ENCODE data around the gene TAGLN.

The TAGLN gene

GRCh38 chr11:117169736-117170135, 29.4 kb upstream of the TAGLN start:
- H3K27ac ChIP-seq = no peak overlapping the region

GRCh38 chr11:117170210-117170609, 29.0 kb upstream of the TAGLN start:
- DNase-seq (ENCODE audit: low spot score) = no peak
- Histone ChIP-seq H3K4me3 (no peak overlapping the region), H3K27ac (no peak overlapping the region)
- no peak for TF ChIP-seq CTCF (IDR thresholded peaks at IDR 0.05)

More at GRCh38 chr11:117169736-117170135, 29.4 kb upstream of the TAGLN start:
- DNase-seq (ENCODE audit: low spot score) = no peak
- H3K4me3 ChIP-seq = no peak overlapping the region
- no peak for TF ChIP-seq CTCF (IDR thresholded peaks at IDR 0.05)

GRCh38 chr11:117171007-117171403, 28.2 kb upstream of the TAGLN start:
- Histone ChIP-seq H3K27ac (no peak overlapping the region), H3K4me3 (no peak overlapping the region)
- no peak for DNase-seq (ENCODE audit: low spot score)
- no peak for TF ChIP-seq CTCF (IDR thresholded peaks at IDR 0.05)

- Histone ChIP-seq H3K27ac (peak overlapping the region in 1 of 2 donors; percentile 61), H3K4me3 (no peak overlapping the region)
- no peak for TF ChIP-seq CTCF (IDR thresholded peaks at IDR 0.05)
- DNase-seq (ENCODE audit: low spot score) = no peak
Observed at GRCh38 chr11:117171404-117172061, 27.6 kb upstream of the TAGLN start.

- no peak for DNase-seq (ENCODE audit: low spot score)
- TF ChIP-seq CTCF (IDR thresholded peaks at IDR 0.05) = no peak
- H3K27ac ChIP-seq = peak overlapping the region in 1 of 2 donors; percentile 52
Observed at GRCh38 chr11:117172724-117173421, 26.3 kb upstream of the TAGLN start.

GRCh38 chr11:117175104-117175503, 24.1 kb upstream of the TAGLN start:
- DNase-seq (ENCODE audit: low spot score) = no peak
- no peak overlapping the region for H3K27ac ChIP-seq

More at GRCh38 chr11:117172724-117173421, 26.3 kb upstream of the TAGLN start:
- H3K4me3 ChIP-seq = no peak overlapping the region

More at GRCh38 chr11:117175104-117175503, 24.1 kb upstream of the TAGLN start:
- no peak for TF ChIP-seq CTCF (IDR thresholded peaks at IDR 0.05)
- no peak overlapping the region for H3K4me3 ChIP-seq
